GM13976 (cell line): ENCODE results near the gene ZFPM1.

Experiments used
- DNase-seq: peaks from one replicate; pipeline ENCODE4 v3.0.0; 2012; ENCODE audit warnings: low spot score
- in situ Hi-C: fragments of 300-500 bp; cut with MboI; formaldehyde crosslinking; loops from one replicate; pipeline ENCODE4 v1.12.0; 2022; ENCODE audit warnings: low sequenced_read_pairs, mixed read lengths, inconsistent platforms; ENCODE audit not compliant: unreplicated experiment
- TF ChIP-seq, protein P1 (sequence below): IDR thresholded peaks from 2 replicates; pipeline ENCODE4 v1.5.1; 2012; ENCODE audit warnings: borderline replicate concordance, mild to moderate bottlenecking; ENCODE audit not compliant: insufficient read depth; ENCODE audit errors: extremely low read depth, missing control alignments, control extremely low read depth

ZFPM1 gene

DNA sequence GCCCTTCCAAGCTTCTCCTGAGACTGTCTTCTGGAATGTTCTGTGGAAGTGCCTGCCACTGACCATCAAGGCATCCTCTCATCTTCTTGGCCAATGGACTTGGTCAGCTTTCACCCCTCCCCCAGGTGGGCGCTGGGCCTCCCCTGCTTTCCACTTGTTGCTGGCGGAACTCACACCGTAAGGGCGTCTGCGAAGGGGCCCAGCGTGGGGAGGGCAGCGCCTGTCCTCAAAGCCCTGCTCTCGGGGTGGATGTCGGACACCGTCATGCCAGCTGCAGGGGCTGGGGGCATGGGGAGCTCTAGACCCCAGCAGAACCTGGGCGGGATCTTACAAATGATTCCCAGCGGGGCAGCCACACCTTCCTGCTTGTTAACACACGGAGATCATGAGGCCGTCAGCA, 11.6 kb upstream of the ZFPM1 start:
- TF ChIP-seq, protein P1, sequence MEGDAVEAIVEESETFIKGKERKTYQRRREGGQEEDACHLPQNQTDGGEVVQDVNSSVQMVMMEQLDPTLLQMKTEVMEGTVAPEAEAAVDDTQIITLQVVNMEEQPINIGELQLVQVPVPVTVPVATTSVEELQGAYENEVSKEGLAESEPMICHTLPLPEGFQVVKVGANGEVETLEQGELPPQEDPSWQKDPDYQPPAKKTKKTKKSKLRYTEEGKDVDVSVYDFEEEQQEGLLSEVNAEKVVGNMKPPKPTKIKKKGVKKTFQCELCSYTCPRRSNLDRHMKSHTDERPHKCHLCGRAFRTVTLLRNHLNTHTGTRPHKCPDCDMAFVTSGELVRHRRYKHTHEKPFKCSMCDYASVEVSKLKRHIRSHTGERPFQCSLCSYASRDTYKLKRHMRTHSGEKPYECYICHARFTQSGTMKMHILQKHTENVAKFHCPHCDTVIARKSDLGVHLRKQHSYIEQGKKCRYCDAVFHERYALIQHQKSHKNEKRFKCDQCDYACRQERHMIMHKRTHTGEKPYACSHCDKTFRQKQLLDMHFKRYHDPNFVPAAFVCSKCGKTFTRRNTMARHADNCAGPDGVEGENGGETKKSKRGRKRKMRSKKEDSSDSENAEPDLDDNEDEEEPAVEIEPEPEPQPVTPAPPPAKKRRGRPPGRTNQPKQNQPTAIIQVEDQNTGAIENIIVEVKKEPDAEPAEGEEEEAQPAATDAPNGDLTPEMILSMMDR, result no peak
- no peak for DNase-seq
- in situ Hi-C loops, result loop anchor here (25.0 kb wide), 1 partner anchor 96 kb away; no protein-coding TSS in a partner anchor

DNA sequence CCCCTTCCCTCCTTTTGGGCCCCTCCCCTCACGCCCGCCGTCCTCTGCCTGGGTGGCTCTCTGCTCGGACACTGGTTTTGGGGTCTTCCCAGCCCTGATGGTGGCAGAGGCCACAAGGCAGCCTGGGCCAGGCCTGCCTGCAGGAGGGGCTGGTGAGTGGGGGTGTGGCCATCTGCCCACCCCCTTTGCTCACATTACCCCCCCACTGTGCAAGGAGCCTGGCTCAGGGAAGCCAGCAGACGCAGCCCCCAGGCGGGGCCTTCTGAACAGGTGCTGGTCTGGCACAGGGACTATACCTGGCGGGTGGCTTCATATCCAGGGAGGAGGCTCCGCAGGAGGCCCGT, 10.7 kb upstream of the ZFPM1 start:
- in situ Hi-C loops, result loop anchor here (25.0 kb wide), 1 partner anchor 95 kb away; no protein-coding TSS in a partner anchor
- TF ChIP-seq, protein P1, result no peak
- DNase-seq, result no peak

- TF ChIP-seq, protein P1, result peak; percentile 96
- peak; percentile 95 for DNase-seq
- in situ Hi-C loops, result loop anchor here (25.0 kb wide), 1 partner anchor 94 kb away; no protein-coding TSS in a partner anchor
These were observed 10.1 kb upstream of the ZFPM1 start for GRCh38 chr16:88442727-88443576.

- DNase-seq, result no peak
- in situ Hi-C loops, result loop anchor here (25.0 kb wide), 1 partner anchor 92 kb away; no protein-coding TSS in a partner anchor
- TF ChIP-seq, protein P1, result no peak
These were observed 8.1 kb upstream of the ZFPM1 start for GRCh38 chr16:88444826-88445582.

DNA sequence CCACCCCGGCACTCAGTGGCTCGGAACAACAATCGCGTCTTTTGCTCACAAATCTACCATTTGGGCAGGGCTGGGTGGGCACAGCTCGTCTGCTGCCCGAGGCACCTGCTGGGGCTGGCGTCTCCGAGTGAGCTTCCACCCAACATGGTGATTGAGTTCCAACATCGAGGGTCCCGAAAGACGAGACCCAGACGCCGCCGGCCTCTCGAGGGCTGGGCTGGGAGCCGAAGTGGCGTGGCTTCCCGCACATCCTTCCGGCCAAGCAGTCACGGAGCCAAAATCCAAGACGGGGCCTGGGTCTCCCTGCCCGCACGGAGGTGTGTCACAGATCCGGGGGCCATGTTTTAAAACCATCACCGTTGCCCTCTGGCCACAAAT, 7.5 kb upstream of the ZFPM1 start:
- TF ChIP-seq, protein P1, result no peak
- no peak for DNase-seq
- in situ Hi-C loops, result loop anchor here (25.0 kb wide), 1 partner anchor 92 kb away; no protein-coding TSS in a partner anchor

- in situ Hi-C loops, result loop anchor here (25.0 kb wide), 1 partner anchor 91 kb away; no protein-coding TSS in a partner anchor
- no peak for DNase-seq
- TF ChIP-seq, protein P1, result no peak
These were observed 7.0 kb upstream of the ZFPM1 start for GRCh38 chr16:88446061-88446460.
